Lower lobe of right lung (tissue), 2 donors: Measurements from ENCODE around the gene MYMX. TPM values are rescaled to one million over a fixed set of nuclear protein-coding genes. Genes with fewer than 3 reads are reported as not detected.
"Not testable (repeated sequence)": the region's sequence is repeated elsewhere in the genome, so short reads cannot be mapped to it uniquely, and the experiment has no call there.

Experiments
- ATAC-seq, 2 donors: fragments of 200-7000 bp; cut with Tn5 transposase; one replicate each; pipeline ENCODE4 v1.9.1; 2020 to 2022; ENCODE audit warnings: mild to moderate bottlenecking in 2 of 2, moderate library complexity in 2 of 2
- DNase-seq: peaks from one replicate; pipeline ENCODE4 v3.0.0-alpha.2; 2020
- H3K27ac ChIP-seq: fragments of 200-600 bp; one replicate; pipeline ENCODE4 v1.8.0; 2022
- H3K27me3 ChIP-seq: fragments of 200-600 bp; one replicate; pipeline ENCODE4 v1.8.0; 2022; ENCODE audit warnings: low read depth
- H3K36me3 ChIP-seq: fragments of 200-600 bp; one replicate; pipeline ENCODE4 v1.8.0; 2022; ENCODE audit warnings: mild to moderate bottlenecking
- H3K4me1 ChIP-seq: fragments of 200-600 bp; one replicate; pipeline ENCODE4 v1.8.0; 2022
- H3K4me3 ChIP-seq: fragments of 200-600 bp; one replicate; pipeline ENCODE4 v1.8.0; 2022; ENCODE audit warnings: mild to moderate bottlenecking
- H3K9me3 ChIP-seq: fragments of 200-600 bp; one replicate; pipeline ENCODE4 v1.8.0; 2022
- CTCF ChIP-seq: fragments of 200-600 bp; IDR thresholded peaks from one replicate; pipeline ENCODE4 v1.8.0; 2022; ENCODE audit warnings: antibody characterized with exemption, mild to moderate bottlenecking
- intact Hi-C: fragments of 100-400 bp; cut with DNase I; formaldehyde crosslinking; loops from one replicate; pipeline ENCODE4 v1.11.0; 2022
- total RNA-seq: library from RNA; stranded (reverse); fragmentation: NEBNext Ultra II Directional; extraction: Animal tissue kit (Norgen Biotek cat#: 25700); gene quantifications from one replicate; pipeline ENCODE4 v1.2.1, GENCODE V29; 2021
- donor health status: DM: no; HTN: yes; CAD: no; lungs with severe emphysema.

Gene MYMX
- total RNA-seq, 1 donor from 2014 or later = not detected

DNA sequence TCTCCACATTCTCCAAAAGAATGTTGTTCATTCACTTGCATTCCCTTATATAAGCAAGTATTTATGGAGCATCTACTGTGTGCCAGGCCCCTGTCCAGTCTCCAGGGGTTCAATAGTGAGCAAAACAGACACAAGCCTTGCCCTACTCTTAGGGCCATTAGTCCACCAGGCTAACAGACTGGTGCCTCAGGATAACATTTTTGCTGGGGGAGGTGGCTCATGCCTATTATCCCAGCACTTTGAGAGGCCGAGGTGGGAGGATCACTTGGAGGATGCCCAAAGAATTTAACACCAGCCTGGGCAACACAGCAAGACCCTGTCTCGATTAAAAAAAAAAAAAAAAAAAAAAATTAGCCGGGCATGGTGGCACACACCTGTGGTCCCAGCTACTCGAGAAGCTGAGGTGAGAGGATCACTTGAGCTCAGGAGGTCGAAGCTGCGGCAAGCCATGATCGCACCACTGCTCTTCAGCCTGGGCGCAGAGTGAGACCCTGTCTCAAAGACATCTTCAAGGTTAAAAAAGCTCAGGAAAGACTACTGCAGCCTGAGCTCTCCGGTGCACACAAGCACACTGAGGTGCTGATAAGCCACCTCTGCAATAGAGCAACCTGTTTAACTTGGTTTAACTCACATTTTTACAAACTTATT lies 38.2 kb upstream of the MYMX start:
- Histone ChIP-seq H3K27me3 (no peaks in the 10 kb centered on the region), H3K4me3 (no peak overlapping the region), H3K27ac (peak overlapping the region; percentile 21), H3K36me3 (no peaks in the 10 kb centered on the region), H3K9me3 (no peaks in the 10 kb centered on the region), H3K4me1 (no peaks in the 10 kb centered on the region)
- DNase-seq (peak; percentile 14), ATAC-seq (no peak)
- intact Hi-C loops = loop anchor here (10.0 kb wide), 1 partner anchor 56 kb away; no protein-coding TSS in a partner anchor
- TF ChIP-seq CTCF = no peak

DNA sequence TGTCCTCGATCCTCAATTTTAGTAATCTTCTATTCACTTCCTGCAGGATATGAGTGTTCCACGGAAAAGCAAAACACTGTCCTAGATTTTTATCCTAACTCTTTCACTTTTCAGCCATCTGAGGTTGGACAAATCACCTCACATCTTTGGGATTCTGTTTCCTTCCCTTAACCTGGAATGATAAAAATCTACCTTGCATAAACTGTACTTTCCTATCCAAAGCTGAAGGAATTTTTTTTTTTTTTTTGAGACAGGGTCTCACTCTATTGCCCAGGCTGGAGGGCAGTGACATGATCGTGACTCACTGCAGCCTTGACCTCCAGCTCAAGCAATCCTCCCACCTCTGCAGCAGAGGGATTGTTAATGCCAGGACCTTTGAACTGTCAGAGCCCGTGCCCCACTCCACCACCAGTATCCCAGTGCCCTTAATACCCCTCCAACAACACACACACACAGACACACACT lies 37.6 kb upstream of the MYMX start:
- H3K4me3 ChIP-seq = no peak overlapping the region
- ATAC-seq = no peak
- H3K9me3 ChIP-seq = no peaks in the 10 kb centered on the region
- no peaks in the 10 kb centered on the region for H3K4me1 ChIP-seq
- no peak for TF ChIP-seq CTCF
- DNase-seq = no peak
- H3K36me3 ChIP-seq = no peaks in the 10 kb centered on the region
- peak overlapping the region; percentile 21 for H3K27ac ChIP-seq
- H3K27me3 ChIP-seq = no peaks in the 10 kb centered on the region
- intact Hi-C loops = loop anchor here (10.0 kb wide), 1 partner anchor 56 kb away; no protein-coding TSS in a partner anchor

DNA sequence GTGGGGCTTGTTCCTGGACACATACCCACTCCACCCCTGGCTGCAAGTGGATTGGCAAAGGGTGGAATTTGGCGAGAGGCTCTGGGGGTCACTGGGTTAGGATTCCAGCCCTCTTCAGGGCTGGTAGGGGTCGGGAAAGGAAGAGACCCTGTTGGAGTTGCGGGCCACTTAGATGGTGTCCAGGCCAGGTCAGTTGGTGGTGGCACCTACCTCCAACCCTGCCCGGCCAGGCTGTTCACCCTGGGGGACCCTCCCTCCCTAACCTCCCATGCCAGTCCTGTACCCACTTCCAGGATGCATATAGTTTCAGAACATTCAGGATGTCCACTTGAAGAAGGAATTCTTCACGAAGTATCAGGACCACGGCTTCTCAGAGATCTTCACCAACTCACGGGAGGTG lies 37.1 kb upstream of the MYMX start:
- H3K27ac ChIP-seq = no peak overlapping the region
- no peak overlapping the region for H3K4me3 ChIP-seq
- ATAC-seq (no peak), DNase-seq (no peak)
- intact Hi-C loops = loop anchor here (10.0 kb wide), 1 partner anchor 55 kb away; no protein-coding TSS in a partner anchor
- H3K4me1 ChIP-seq = no peaks in the 10 kb centered on the region
- H3K36me3 ChIP-seq = no peaks in the 10 kb centered on the region
- no peaks in the 10 kb centered on the region for H3K9me3 ChIP-seq
- no peaks in the 10 kb centered on the region for H3K27me3 ChIP-seq
- TF ChIP-seq CTCF = no peak

GRCh38 chr6:44180406-44180805 lies 36.3 kb upstream of the MYMX start:
- no peak for DNase-seq
- ATAC-seq = no peak
- no peak for TF ChIP-seq CTCF
- no peaks in the 10 kb centered on the region for H3K9me3 ChIP-seq
- H3K27me3 ChIP-seq = no peaks in the 10 kb centered on the region
- H3K27ac ChIP-seq = no peak overlapping the region
- intact Hi-C loops = no loop called here
- no peaks in the 10 kb centered on the region for H3K4me1 ChIP-seq
- H3K36me3 ChIP-seq = no peaks in the 10 kb centered on the region
- no peak overlapping the region for H3K4me3 ChIP-seq

DNA sequence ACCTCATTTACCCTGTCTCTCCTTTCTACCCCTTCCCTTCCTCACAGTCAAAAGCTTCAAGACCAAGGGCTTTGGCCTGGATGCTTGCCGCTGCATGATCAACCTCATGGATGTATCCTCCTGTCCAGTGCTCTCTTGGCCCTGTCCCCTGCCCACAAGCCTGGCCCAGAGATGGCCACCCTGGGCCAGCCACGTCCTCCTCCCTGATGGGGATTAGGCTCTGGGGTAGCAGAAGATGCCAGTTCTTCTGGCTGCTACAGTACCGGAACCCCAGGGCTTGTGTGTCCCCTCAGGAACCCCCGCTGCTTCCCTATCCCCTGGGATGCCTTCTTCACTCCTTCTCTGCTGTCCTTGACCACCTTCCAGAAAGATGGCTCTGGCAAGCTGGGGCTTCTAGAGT lies 35.8 kb upstream of the MYMX start:
- TF ChIP-seq CTCF = no peak
- no peak overlapping the region for H3K4me3 ChIP-seq
- H3K27me3 ChIP-seq = no peaks in the 10 kb centered on the region
- no peak for DNase-seq
- H3K36me3 ChIP-seq = no peaks in the 10 kb centered on the region
- ATAC-seq = no peak
- H3K27ac ChIP-seq = no peak overlapping the region
- no peaks in the 10 kb centered on the region for H3K9me3 ChIP-seq
- intact Hi-C loops = no loop called here
- H3K4me1 ChIP-seq = no peaks in the 10 kb centered on the region

DNA sequence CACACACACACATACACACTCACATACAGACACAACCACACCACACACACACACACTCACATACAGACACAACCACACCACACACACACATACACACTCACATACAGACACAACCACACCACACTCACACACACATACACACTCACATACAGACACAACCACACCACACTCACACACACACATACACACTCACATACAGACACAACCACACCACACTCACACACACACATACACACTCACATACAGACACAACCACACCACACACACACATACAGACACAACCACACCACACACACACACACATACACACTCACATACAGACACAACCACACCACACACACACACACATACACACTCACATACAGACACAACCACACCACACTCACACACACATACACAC lies 34.9 kb upstream of the MYMX start:
- H3K27ac ChIP-seq, H3K4me3 ChIP-seq, intact Hi-C loops, H3K27me3 ChIP-seq, ATAC-seq, H3K4me1 ChIP-seq, H3K9me3 ChIP-seq, H3K36me3 ChIP-seq, DNase-seq: not testable (repeated sequence)
